Hepatocyte (in vitro differentiated cells): ENCODE measurements around the gene SOD2.

Source experiments
- CTCF ChIP-seq: fragments of 200-600 bp; sonication (generic); IDR thresholded peaks from 2 replicates; pipeline ENCODE4 v1.5.1; 2016; ENCODE audit warnings: antibody characterized with exemption, mild to moderate bottlenecking; ENCODE audit not compliant: poor library complexity
- EZH2 ChIP-seq: fragments of 200-600 bp; sonication (generic); IDR thresholded peaks from 2 replicates; pipeline ENCODE4 v1.6.1; 2016; ENCODE audit warnings: antibody characterized with exemption, mild to moderate bottlenecking, borderline replicate concordance
- EZH2phosphoT487 ChIP-seq: fragments of 200-600 bp; sonication (generic); IDR thresholded peaks from one replicate; pipeline ENCODE4 v1.6.1; 2018; ENCODE audit warnings: antibody characterized with exemption, mild to moderate bottlenecking, low read depth, moderate library complexity; ENCODE audit not compliant: unreplicated experiment, severe bottlenecking

GRCh38 chr6:159691963-159692287 lies 1.1 kb downstream of the SOD2 start:
- TF ChIP-seq EZH2phosphoT487 (no peak), CTCF (no peak), EZH2 (no peak)
